HG03103 (cell line): ENCODE measurements around the gene BNC1.
"Not testable (repeated sequence)": the region's sequence is repeated elsewhere in the genome, so short reads cannot be mapped to it uniquely, and the experiment has no call there.

Experiments
- ATAC-seq: cut with Tn5 transposase; IDR thresholded peaks from one replicate; pipeline ENCODE4 v1.9.1; 2021; ENCODE audit warnings: low read depth; ENCODE audit not compliant: unreplicated experiment

The BNC1 gene

DNA sequence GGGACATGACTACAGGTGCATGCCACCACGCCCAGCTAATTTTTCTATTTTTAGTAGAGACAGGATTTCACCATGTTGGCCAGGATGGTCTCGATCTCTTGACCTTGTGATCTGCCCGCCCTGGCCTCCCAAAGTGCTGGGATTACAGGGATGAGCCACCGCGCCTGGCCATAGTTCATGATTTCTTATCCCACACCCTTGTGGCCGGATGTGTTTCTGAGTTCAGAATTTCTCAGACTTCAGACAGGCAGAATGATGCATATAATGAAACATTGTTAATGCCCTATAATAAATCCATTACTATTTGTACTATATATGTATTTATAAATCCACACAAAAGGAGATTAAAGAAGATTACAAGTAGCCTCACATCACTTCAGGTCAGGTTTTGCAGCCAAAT, 22.3 kb downstream of the BNC1 start:
- not testable (repeated sequence) for ATAC-seq

GRCh38 chr15:83250781-83251180, 33.7 kb downstream of the BNC1 start:
- no peak for ATAC-seq

GRCh38 chr15:83249030-83249343, 35.5 kb downstream of the BNC1 start:
- no peak for ATAC-seq

DNA sequence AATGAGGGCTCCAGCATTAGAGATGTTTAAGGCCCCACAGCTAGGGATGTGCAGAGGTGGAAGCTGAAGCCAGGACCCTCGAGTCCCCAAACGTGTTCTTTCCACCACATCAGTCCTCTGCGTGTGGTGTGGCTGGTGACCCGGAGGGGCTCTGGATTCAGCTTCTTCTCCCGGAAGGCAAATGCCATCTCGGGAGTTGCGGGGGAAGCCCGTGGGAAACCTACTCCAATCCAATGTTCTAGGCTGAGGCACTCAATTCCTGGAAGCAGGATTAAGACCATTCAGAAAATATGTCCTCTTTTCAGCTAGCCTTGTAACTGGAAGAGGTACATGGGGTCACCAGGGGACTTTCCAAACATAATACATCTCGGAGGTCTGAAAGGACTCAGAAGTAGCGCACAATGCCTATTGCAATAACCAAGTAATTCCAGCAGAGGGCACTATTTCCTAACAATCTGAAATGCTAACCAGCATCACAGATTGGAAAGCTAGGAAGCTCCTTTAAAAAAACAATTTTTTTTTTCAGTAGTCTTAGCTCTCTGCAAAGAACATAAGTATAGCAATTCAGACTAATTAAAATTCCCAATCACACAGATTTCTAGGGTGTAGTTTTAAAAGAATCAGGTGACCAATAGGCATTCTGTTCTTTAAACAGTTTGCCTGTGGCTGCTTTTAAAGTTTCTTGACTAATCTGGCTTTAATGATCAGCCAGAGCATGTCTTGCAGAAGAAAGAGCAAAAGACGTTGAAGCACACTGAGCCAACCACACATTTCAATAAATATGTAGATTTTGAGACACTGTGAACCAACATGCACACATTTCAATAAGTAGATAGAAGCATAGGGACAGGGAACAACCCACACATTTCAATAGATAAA, 36.1 kb downstream of the BNC1 start:
- ATAC-seq: no peak

DNA sequence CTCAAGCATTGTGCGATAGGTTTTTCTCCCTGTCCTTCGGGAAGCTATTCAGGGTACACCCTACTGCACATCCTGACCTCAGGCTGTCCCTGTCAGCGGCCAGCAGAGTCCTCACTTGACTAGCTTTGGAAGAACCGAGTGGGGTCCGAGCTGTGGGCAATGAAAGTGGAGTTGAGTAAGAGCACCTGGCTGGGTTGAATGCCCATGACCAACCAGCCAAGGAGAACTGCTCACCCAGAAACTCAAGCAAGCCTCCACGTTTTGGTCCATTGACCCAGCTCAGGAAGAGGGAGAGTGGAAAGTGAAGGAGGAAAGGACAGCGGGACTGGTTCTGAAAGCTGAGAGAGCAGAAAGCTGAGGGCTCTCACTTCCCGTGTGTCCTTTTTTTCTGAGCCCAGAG, 40.8 kb downstream of the BNC1 start:
- ATAC-seq: no peak

DNA sequence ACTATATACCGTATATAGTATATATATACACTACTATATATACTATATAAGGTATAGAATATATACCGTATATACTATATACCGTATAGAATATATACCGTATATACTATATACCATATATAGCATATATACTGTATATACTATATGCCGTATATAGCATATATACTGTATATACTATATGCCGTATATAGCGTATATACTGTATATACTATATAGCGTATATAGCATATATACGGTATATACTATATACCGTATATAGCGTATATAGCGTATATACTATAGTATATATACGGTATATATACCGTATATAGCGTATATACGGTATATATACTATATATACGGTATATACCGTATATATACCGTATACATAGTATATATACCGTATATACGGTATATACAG, 54.2 kb downstream of the BNC1 start:
- ATAC-seq: no peak

DNA sequence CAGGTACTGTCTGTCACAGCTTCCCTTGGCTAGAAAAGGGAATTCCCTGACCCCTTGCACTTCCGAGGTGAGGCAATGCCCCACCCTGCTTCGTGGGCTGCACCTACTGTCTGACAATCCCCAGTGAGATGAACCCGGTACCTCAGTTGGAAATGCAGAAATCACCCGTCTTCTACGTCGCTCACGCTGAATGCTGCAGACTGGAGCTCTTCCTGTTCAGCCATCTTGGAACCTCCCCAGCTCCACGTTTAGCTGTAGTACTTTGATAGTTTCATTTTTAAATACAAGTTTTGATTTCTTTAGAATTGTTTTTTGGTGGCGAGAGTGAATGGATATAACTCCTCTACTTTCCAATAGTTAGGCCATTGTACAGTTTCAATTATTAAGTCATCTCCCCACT, 59.0 kb downstream of the BNC1 start:
- ATAC-seq: no peak

DNA sequence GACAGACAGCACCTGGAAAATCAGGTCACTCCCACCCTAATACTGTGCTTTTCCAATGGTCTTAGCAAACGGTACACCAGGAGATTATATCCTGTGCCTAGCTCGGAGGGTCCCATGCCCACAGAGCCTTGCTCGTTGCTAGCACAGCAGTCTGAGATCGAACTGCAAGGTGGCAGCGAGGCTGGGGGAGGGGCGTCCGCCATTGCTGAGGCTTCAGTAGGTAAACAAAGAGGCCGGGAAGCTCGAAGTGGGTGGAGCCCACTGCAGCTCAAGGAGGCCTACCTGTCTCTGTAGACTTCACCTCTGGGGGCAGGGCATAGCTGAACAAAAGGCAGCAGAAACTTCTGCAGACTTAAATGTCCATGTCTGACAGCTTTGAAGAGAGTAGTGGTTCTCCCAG, 62.7 kb downstream of the BNC1 start:
- not testable (repeated sequence) for ATAC-seq

GRCh38 chr15:83219026-83219425, 65.4 kb downstream of the BNC1 start:
- ATAC-seq: no peak

- ATAC-seq: no peak
Measured at GRCh38 chr15:83215306-83215705, 69.2 kb downstream of the BNC1 start.

GRCh38 chr15:83210619-83211018, 73.8 kb downstream of the BNC1 start:
- ATAC-seq: no peak

DNA sequence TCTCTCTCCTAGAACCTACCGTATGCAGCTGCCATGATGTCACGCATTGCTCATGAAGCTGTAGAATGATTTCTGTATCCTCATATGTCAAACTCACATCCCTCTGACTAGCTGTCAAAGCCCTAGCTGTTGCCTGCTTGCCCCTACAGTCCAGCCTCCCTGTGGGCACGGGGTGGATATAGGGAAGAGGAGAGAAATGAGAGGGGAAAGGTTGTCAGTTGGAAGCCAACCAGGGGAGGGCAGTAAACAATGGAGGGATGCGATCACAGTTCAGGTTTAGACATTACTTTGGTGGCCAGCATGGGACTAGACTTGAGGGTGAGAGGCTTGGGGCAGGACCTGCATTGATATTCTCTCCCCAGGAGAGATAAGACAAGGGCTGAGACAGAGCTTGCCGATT, 75.1 kb downstream of the BNC1 start:
- no peak for ATAC-seq

GRCh38 chr15:83208367-83208661, 76.2 kb downstream of the BNC1 start:
- ATAC-seq: no peak

- no peak for ATAC-seq
Measured at GRCh38 chr15:83207660-83208366, 76.7 kb downstream of the BNC1 start, which contains the start of gene HDGFL3. TSS of gene HDGFL3 (minus strand) at chr15:83207823. CDS start at chr15:83207414, 409 bp downstream.

DNA sequence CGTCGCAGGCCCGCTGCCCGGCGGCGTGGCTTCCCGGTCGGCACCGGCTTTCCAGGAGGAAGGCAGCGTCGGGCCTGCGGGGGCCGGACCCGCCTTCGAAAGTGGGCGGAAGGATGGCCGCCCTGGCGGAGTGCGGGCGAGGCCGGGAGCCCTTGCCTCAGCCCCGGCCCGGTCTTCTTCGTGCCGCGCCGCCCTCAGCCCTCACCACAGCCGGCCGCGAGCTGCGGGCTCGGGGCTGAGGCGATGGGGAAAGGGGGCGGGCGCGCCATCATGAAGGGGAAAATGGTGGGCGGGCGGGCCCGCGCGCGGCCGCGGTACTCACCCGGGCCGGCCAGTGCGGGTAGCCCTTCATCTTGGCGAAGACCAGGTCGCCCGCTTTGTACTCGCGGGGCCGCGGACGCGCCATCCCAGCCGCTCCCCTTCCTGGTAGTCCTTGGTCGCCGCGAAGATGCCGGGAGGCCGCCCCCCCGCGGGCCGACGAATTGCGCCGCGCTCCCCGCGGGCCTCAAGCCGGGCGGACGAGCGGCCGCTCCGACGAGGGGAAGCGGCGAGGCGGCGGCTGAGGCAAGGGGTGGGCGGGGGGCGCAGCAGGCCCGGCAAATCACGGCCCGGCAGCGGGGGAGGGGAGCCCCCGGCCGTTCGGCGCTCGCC, 77.3 kb downstream of the BNC1 start:
- ATAC-seq: no peak

DNA sequence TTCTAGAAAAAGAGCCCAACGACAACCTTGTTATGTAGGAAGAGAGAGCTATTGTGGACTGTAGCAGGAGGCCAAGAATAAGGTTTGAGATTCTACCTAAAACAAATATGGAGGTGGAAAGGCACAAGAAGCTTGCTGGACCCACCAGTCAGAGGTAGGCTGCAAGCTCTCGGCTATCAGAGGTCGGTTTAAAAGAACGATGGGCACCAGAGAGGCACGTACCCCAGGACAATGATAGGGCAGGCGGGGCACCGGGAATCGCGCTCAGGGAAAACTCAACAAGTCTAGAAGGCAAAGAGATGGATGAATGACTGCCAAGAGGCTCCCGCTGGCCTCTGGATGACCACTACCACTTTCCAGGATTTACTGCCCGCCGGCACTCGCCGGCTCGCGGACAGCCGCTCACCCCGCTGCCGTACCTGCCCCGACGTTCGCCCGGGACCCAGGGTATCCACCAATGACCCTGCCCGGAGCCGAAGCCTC, 77.9 kb downstream of the BNC1 start:
- no peak for ATAC-seq
